Type B pancreatic cell (in vitro differentiated cells): ENCODE measurements around the gene METTL1. TPM values are rescaled to one million over a fixed set of nuclear protein-coding genes. Genes with fewer than 3 reads are reported as not detected.
"Not testable (repeated sequence)": the region's sequence is repeated elsewhere in the genome, so short reads cannot be mapped to it uniquely, and the experiment has no call there.

Source experiments
- DNase-seq: peaks from one replicate; pipeline ENCODE4 v3.0.0; 2021; ENCODE audit warnings: mixed read lengths; ENCODE audit not compliant: unreplicated experiment; ENCODE audit errors: extremely low spot score
- H3K27ac Mint-ChIP-seq: 2 replicates; pipeline ENCODE4 v1.8.0; 2021; ENCODE audit warnings: mild to moderate bottlenecking, mixed read lengths
- H3K27me3 Mint-ChIP-seq: 2 replicates; pipeline ENCODE4 v1.8.0; 2021; ENCODE audit warnings: mixed read lengths
- H3K36me3 Mint-ChIP-seq: 2 replicates; pipeline ENCODE4 v1.8.0; 2021; ENCODE audit warnings: mixed read lengths
- H3K4me1 Mint-ChIP-seq: one replicate; pipeline ENCODE4 v1.8.0; 2021; ENCODE audit warnings: mixed read lengths; ENCODE audit not compliant: unreplicated experiment
- H3K4me3 Mint-ChIP-seq: 2 replicates; pipeline ENCODE4 v1.8.0; 2021; ENCODE audit warnings: mild to moderate bottlenecking, mixed read lengths
- H3K9me3 Mint-ChIP-seq: 2 replicates; pipeline ENCODE4 v1.8.0; 2021; ENCODE audit warnings: mixed read lengths
- total RNA-seq: library from RNA; stranded (reverse); gene quantifications from 2 replicates; pipeline ENCODE4 v1.2.1, GENCODE V29; 2021; ENCODE audit warnings: low replicate concordance
- TF ChIP-seq, protein P1 (sequence below): fragments of 200-600 bp; sonication (generic); conservative IDR thresholded peaks from 2 replicates; pipeline ENCODE4 v1.5.0; 2021; ENCODE audit warnings: antibody characterized with exemption, mild to moderate bottlenecking

The METTL1 gene
- total RNA-seq, 1 donor from 2014 or later, result 31.1 TPM

DNA sequence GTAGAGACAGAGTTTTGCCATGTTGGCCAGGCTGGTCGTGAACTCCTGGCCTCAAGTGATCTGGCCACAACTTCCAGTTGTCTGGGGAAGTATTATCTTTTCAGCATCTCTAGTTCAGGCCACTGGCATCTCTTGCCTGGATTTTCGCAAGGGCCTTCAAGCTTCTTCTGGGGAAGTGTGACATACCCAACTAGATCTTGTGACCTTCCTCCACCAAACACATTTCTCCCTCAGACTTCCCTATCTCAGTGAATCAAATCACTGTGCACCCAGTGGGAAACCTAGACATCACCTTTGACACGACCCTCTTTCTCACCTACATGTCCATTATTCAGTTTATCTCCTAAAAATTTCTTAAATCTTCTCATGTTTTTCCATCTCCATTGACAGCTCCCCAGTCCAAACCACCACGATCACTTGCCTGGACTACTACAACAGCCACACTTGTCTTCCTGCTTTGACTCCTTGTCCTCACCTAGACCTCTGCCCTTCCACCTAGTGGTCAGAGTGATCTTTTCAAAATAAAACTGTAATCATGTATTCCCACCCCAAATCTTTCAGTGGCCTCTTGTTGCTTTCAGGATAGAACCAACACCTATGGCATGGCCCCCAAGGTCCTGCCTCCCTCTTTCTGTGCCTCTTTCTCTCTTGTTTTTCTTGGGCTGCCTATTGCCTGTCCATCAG lies 3.8 kb upstream of the METTL1 start:
- Mint-ChIP-seq H3K4me3 (no peak overlapping the region), H3K4me1 (peaks cover 17% of the 10 kb centered on the region), H3K36me3 (peaks cover under 1% of the 10 kb centered on the region)

DNA sequence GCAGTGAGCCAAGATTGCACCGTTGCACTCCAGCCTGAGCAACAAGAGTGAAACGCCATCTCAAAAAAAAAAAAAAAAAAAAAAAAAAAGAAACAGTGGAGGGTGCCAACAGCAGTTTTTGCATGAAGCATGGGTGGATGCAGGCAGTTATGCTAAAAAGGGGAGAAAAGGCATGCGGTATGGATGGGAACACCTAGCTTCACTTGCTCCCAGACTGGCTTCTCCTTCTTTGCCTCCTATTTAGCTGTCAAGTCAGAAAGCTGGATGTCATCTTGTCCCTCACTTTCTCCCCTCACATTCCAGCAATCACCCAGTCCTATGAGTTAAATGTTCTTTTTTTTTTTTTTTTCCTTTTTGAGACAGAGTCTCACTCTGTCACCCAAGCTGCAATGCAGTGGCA lies 3.1 kb upstream of the METTL1 start:
- H3K27ac Mint-ChIP-seq, result no peak overlapping the region
- no peaks in the 10 kb centered on the region for H3K27me3 Mint-ChIP-seq
- no peak for DNase-seq
- peaks cover 7% of the 10 kb centered on the region for H3K36me3 Mint-ChIP-seq
- TF ChIP-seq, protein P1, sequence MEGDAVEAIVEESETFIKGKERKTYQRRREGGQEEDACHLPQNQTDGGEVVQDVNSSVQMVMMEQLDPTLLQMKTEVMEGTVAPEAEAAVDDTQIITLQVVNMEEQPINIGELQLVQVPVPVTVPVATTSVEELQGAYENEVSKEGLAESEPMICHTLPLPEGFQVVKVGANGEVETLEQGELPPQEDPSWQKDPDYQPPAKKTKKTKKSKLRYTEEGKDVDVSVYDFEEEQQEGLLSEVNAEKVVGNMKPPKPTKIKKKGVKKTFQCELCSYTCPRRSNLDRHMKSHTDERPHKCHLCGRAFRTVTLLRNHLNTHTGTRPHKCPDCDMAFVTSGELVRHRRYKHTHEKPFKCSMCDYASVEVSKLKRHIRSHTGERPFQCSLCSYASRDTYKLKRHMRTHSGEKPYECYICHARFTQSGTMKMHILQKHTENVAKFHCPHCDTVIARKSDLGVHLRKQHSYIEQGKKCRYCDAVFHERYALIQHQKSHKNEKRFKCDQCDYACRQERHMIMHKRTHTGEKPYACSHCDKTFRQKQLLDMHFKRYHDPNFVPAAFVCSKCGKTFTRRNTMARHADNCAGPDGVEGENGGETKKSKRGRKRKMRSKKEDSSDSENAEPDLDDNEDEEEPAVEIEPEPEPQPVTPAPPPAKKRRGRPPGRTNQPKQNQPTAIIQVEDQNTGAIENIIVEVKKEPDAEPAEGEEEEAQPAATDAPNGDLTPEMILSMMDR, result no peak
- peaks cover 21% of the 10 kb centered on the region for H3K4me1 Mint-ChIP-seq
- no peaks in the 10 kb centered on the region for H3K9me3 Mint-ChIP-seq
- no peak overlapping the region for H3K4me3 Mint-ChIP-seq

More for the DNA sequence above, 3.8 kb upstream of the METTL1 start:
- DNase-seq, result no peak
- TF ChIP-seq, protein P1, result no peak
- Mint-ChIP-seq H3K27ac (no peak overlapping the region), H3K27me3 (no peaks in the 10 kb centered on the region), H3K9me3 (no peaks in the 10 kb centered on the region)

DNA sequence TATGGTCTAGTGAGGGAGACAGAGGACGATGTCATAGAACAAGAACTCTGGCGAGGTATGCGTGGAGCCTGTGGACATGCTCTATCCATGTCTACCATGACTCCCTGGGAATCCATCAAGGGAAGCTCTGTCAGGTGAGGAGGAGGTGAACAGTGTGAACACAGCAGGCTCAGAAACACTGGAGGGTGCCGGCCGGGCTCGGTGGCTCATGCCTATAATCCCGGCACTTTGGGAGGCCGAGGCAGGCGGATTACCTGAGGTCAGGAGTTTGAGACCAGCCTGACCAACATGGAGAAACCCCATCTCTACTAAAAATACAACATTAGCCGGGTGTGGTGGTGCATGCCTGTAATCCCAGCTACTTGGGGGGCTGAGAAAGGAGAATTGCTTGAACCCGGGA lies 2.7 kb upstream of the METTL1 start:
- H3K9me3 Mint-ChIP-seq, H3K27ac Mint-ChIP-seq, DNase-seq, H3K27me3 Mint-ChIP-seq: not testable (repeated sequence)
- peaks cover 11% of the 10 kb centered on the region for H3K36me3 Mint-ChIP-seq
- H3K4me3 Mint-ChIP-seq, result peak overlapping the region; percentile 35
- peaks cover 21% of the 10 kb centered on the region for H3K4me1 Mint-ChIP-seq

DNA sequence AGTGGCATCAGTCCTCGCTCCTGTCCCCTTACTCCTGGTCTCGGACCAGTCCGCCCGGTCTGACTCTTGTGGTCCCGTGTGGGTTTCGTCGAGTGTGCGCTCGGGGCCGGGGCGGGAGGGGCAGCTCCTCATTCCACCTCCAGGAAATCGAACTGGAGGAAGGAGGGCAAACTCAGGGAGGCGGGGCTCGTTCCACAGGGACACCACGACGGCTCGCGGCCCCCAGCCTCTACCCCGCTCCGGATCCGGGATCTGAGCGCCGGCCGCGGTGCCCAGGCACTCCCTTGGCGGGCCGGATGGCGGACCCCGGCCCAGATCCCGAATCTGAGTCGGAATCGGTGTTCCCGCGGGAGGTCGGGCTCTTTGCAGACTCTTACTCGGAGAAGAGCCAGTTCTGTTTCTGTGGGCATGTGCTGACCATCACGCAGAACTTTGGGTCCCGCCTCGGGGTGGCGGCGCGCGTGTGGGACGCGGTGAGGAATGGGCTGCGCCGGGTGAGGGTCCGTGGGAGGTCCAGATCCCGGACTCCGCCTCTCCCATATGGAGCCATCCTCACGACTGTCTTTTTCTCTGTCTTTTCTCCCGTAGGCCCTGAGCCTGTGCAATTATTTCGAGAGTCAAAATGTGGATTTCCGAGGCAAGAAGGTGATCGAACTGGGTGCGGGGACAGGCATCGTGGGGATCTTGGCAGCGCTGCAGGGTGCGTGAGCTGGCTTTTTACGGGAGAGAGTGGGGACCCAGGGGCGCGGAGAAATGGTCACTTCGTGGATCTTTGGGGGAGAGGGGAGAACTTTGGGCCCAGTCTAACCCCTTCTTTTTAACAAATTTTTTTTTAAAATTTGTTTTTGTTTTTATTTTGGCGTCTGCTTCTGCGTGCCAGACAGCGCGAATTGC lies 771 bp upstream of the METTL1 start, which contains the start of gene EEF1AKMT3:
TSS of gene EEF1AKMT3 (plus strand) at position 186 of the 894 bp plus-strand sequence. CDS start at position 297, 111 bp downstream.
- peak; percentile 78 for DNase-seq

DNA sequence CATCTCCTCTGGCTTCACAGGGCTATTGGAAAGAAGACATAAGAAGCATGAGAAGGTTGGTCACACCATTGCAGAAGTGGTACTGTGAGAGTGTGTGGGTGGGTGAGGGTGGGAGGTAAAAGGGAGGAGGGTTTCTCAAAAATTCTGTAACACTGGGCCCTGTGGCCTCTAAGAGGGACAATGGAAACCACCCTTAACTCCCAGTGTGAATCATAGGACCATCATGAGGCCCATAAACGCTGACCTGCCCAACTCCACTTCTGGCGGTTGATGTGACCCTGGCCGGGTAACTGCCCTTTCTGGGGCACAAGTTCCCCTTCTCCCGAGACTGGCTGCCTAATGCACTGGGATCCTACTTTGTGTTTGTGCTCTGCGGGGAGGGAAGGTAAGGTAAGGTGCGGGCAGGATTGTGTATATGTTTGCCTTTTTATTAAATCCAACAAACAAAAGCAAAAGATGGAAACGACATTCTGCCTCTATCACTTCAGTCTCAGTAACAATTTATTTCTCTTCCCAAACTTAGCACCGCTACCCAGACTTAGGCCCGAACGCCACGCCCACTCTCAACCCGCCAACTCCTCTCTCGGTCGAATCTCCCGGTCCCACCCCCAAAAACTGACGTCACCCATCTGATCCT lies 551 bp downstream of the METTL1 start:
- Mint-ChIP-seq H3K36me3 (peaks cover 19% of the 10 kb centered on the region), H3K4me3 (peak overlapping the region; percentile 99), H3K27ac (peak overlapping the region; percentile 99), H3K9me3 (no peaks in the 10 kb centered on the region), H3K27me3 (peaks cover 22% of the 10 kb centered on the region), H3K4me1 (peaks cover 24% of the 10 kb centered on the region)
- TF ChIP-seq, protein P1, result no peak
- DNase-seq, result no peak

More for the DNA sequence above, 771 bp upstream of the METTL1 start, which contains the start of gene EEF1AKMT3:
- no peaks in the 10 kb centered on the region for H3K9me3 Mint-ChIP-seq
- H3K27me3 Mint-ChIP-seq, result peaks cover 9% of the 10 kb centered on the region
- peak within 1 kb of the TSS; percentile 99 for H3K4me3 Mint-ChIP-seq
- H3K4me1 Mint-ChIP-seq, result peaks cover 21% of the 10 kb centered on the region
- H3K36me3 Mint-ChIP-seq, result peaks cover 19% of the 10 kb centered on the region
- H3K27ac Mint-ChIP-seq, result peak within 1 kb of the TSS; percentile 99
- TF ChIP-seq, protein P1, result no peak
